DND-41 (cell line): ENCODE data around the gene VPS13A.

Experiments used
- ATAC-seq: fragments of 200-7000 bp; cut with Tn5 transposase; 3 replicates; pipeline ENCODE4 v1.9.1; 2021; ENCODE audit warnings: low read depth; ENCODE audit not compliant: insufficient read depth
- DNase-seq: peaks from one replicate; pipeline ENCODE4 v3.0.0-alpha.2; 2020
- H2AFZ ChIP-seq: 2 replicates; pipeline ENCODE4 v1.6.0; 2012; ENCODE audit warnings: low read depth, low read length
- H3K27ac ChIP-seq: 2 replicates; pipeline ENCODE4 v1.5.1; 2012; ENCODE audit warnings: low read length, inconsistent platforms
- H3K27me3 ChIP-seq: fragments of 200-600 bp; sonication (generic); 2 replicates; pipeline ENCODE4 v1.6.0; 2012; ENCODE audit warnings: low read length, mild to moderate bottlenecking, inconsistent platforms; ENCODE audit not compliant: insufficient read depth, poor library complexity
- H3K36me3 ChIP-seq: 2 replicates; pipeline ENCODE4 v1.5.1; 2012; ENCODE audit warnings: low read length, inconsistent platforms; ENCODE audit not compliant: insufficient read depth
- H3K4me1 ChIP-seq: 2 replicates; pipeline ENCODE4 v1.5.1; 2012; ENCODE audit warnings: mild to moderate bottlenecking, low read length; ENCODE audit not compliant: insufficient read depth
- H3K4me2 ChIP-seq: 2 replicates; pipeline ENCODE4 v1.6.0; 2012; ENCODE audit warnings: mild to moderate bottlenecking, moderate library complexity, low read length, inconsistent platforms; ENCODE audit not compliant: insufficient read depth
- H3K4me3 ChIP-seq, 2 experiments: fragments of 200-600 bp in 1 of 2; shearing (Covaris generic) in 1 of 2; 2 replicates each; pipeline ENCODE4 v1.5.1; 2012 to 2016; ENCODE audit warnings: inconsistent platforms in 2 of 2, low read length in 2 of 2, mild to moderate bottlenecking in 2 of 2, low read depth in 1 of 2, moderate library complexity in 1 of 2
- H3K79me2 ChIP-seq: 2 replicates; pipeline ENCODE4 v1.6.0; 2012; ENCODE audit warnings: low read length, inconsistent platforms; ENCODE audit not compliant: insufficient read depth
- H3K9ac ChIP-seq: 2 replicates; pipeline ENCODE4 v1.6.0; 2012; ENCODE audit warnings: low read depth, mild to moderate bottlenecking, inconsistent platforms, low read length, moderate library complexity
- H3K9me3 ChIP-seq: 2 replicates; pipeline ENCODE4 v1.5.1; 2012; ENCODE audit warnings: low read length, moderate library complexity, mild to moderate bottlenecking, inconsistent platforms; ENCODE audit not compliant: insufficient read depth, severe bottlenecking
- H4K20me1 ChIP-seq: 2 replicates; pipeline ENCODE4 v1.6.0; 2012; ENCODE audit warnings: low read length; ENCODE audit not compliant: insufficient read depth
- EZH2 ChIP-seq: IDR thresholded peaks from 3 replicates; pipeline ENCODE4 v1.6.1; 2012; ENCODE audit warnings: borderline replicate concordance, low read depth, mild to moderate bottlenecking, moderate library complexity, low read length, inconsistent platforms; ENCODE audit not compliant: severe bottlenecking
- TF ChIP-seq, protein P1 (sequence below): IDR thresholded peaks from 2 replicates; pipeline ENCODE4 v1.5.1; 2012; ENCODE audit warnings: borderline replicate concordance, low read length, moderate library complexity, mild to moderate bottlenecking; ENCODE audit not compliant: poor library complexity, severe bottlenecking; ENCODE audit errors: extremely low read depth

VPS13A gene

GRCh38 chr9:77156646-77157371 is 20.5 kb upstream of the VPS13A start:
- no peak overlapping the region for H3K9ac ChIP-seq
- TF ChIP-seq, protein P1, sequence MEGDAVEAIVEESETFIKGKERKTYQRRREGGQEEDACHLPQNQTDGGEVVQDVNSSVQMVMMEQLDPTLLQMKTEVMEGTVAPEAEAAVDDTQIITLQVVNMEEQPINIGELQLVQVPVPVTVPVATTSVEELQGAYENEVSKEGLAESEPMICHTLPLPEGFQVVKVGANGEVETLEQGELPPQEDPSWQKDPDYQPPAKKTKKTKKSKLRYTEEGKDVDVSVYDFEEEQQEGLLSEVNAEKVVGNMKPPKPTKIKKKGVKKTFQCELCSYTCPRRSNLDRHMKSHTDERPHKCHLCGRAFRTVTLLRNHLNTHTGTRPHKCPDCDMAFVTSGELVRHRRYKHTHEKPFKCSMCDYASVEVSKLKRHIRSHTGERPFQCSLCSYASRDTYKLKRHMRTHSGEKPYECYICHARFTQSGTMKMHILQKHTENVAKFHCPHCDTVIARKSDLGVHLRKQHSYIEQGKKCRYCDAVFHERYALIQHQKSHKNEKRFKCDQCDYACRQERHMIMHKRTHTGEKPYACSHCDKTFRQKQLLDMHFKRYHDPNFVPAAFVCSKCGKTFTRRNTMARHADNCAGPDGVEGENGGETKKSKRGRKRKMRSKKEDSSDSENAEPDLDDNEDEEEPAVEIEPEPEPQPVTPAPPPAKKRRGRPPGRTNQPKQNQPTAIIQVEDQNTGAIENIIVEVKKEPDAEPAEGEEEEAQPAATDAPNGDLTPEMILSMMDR = no peak
- no peak for TF ChIP-seq EZH2
- H3K27ac ChIP-seq = no peak overlapping the region
- DNase-seq = no peak
- H3K36me3 ChIP-seq = no peaks in the 10 kb centered on the region
- no peak overlapping the region for H2AFZ ChIP-seq
- H3K79me2 ChIP-seq = no peaks in the 10 kb centered on the region
- H3K27me3 ChIP-seq = no peaks in the 10 kb centered on the region
- no peaks in the 10 kb centered on the region for H4K20me1 ChIP-seq
- no peaks in the 10 kb centered on the region for H3K9me3 ChIP-seq
- no peak for ATAC-seq
- no peak overlapping the region for H3K4me3 ChIP-seq
- no peaks in the 10 kb centered on the region for H3K4me1 ChIP-seq
- no peak overlapping the region for H3K4me2 ChIP-seq

DNA sequence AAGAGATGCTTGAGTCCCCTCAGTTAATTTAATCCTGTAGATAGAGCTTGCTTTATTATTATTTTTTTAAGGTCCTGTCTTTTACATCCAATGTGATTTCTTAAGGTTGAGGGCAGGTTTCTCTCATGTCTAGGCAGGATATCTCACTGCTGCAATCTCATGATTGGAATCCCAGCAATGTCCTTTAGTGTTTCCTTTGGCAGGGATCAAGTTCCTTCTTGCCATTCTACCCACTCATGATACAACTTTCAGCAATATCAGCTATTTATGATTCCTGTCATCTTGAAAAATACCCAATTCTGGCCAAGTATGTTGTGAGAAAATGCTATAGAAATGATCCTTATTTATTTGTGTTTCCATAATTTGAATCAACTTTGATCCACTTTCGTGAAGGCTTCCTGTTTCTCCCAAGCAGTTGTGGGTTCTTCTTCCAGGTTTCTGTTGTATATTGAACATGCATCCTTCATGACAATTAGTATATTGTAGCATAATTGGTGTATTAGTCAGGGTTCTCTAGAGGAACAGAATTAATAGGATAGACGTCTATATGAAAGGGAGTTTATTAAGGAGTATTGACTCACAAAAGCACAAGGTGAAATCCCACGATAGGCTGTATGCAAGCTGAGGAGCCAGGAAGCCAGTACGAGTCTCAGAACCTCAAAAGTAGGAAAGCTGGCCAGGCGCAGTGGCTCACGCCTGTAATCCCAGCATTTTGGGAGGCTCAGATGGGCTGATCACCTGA is 18.4 kb upstream of the VPS13A start:
- ATAC-seq = no peak

GRCh38 chr9:77161191-77161590 is 16.1 kb upstream of the VPS13A start:
- H3K27me3 ChIP-seq = no peaks in the 10 kb centered on the region
- no peak overlapping the region for H2AFZ ChIP-seq
- ATAC-seq (no peak), DNase-seq (no peak)
- H3K4me1 ChIP-seq = no peaks in the 10 kb centered on the region
- H3K9me3 ChIP-seq = no peaks in the 10 kb centered on the region
- no peaks in the 10 kb centered on the region for H4K20me1 ChIP-seq
- TF ChIP-seq, protein P1 = no peak
- TF ChIP-seq EZH2 = no peak
- no peaks in the 10 kb centered on the region for H3K79me2 ChIP-seq
- no peak overlapping the region for H3K27ac ChIP-seq
- no peak overlapping the region for H3K4me2 ChIP-seq
- H3K9ac ChIP-seq = no peak overlapping the region
- H3K36me3 ChIP-seq = no peaks in the 10 kb centered on the region
- H3K4me3 ChIP-seq = no peak overlapping the region

More for the DNA sequence above, 18.4 kb upstream of the VPS13A start:
- H2AFZ ChIP-seq = no peak overlapping the region
- H3K9me3 ChIP-seq = no peaks in the 10 kb centered on the region
- DNase-seq = no peak
- H3K27me3 ChIP-seq = no peaks in the 10 kb centered on the region
- H3K36me3 ChIP-seq = no peaks in the 10 kb centered on the region
- no peaks in the 10 kb centered on the region for H3K4me1 ChIP-seq
- H4K20me1 ChIP-seq = no peaks in the 10 kb centered on the region
- H3K27ac ChIP-seq = no peak overlapping the region
- TF ChIP-seq, protein P1 = no peak
- TF ChIP-seq EZH2 = no peak
- H3K4me3 ChIP-seq = no peak overlapping the region
- H3K4me2 ChIP-seq = no peak overlapping the region
- H3K9ac ChIP-seq = no peak overlapping the region
- H3K79me2 ChIP-seq = no peaks in the 10 kb centered on the region
